ENCODE data around the gene USP10.

DNA sequence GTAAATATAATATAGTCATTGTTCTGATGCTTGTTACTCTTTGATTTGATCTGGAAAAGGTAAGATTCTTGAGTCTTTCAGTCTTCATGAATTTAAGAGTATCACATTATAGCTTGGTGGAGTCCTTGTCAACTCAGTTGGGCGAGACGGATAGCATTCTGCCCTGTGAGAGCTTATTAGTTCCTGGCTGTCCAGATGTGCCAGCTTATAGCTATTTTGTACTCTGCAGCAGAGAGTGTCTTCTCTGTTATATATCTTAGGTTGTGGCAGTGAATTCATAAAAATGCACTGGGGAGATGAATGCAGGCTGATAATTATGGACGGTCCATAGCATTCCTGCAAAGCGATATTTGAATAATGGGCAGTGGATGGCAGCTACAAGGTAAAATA, 69.0 kb downstream of the USP10 start:
- TF ChIP-seq POLR2A (IDR thresholded peaks at IDR 0.05) = no peak
- no peak for TF ChIP-seq POLR2AphosphoS5 (IDR thresholded peaks at IDR 0.05)
- TF ChIP-seq, protein P1, sequence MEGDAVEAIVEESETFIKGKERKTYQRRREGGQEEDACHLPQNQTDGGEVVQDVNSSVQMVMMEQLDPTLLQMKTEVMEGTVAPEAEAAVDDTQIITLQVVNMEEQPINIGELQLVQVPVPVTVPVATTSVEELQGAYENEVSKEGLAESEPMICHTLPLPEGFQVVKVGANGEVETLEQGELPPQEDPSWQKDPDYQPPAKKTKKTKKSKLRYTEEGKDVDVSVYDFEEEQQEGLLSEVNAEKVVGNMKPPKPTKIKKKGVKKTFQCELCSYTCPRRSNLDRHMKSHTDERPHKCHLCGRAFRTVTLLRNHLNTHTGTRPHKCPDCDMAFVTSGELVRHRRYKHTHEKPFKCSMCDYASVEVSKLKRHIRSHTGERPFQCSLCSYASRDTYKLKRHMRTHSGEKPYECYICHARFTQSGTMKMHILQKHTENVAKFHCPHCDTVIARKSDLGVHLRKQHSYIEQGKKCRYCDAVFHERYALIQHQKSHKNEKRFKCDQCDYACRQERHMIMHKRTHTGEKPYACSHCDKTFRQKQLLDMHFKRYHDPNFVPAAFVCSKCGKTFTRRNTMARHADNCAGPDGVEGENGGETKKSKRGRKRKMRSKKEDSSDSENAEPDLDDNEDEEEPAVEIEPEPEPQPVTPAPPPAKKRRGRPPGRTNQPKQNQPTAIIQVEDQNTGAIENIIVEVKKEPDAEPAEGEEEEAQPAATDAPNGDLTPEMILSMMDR (IDR thresholded peaks at IDR 0.05) = no peak
- no peak for TF ChIP-seq EP300 (IDR thresholded peaks at IDR 0.05)
